ENCODE data around the gene TPP1.

DNA sequence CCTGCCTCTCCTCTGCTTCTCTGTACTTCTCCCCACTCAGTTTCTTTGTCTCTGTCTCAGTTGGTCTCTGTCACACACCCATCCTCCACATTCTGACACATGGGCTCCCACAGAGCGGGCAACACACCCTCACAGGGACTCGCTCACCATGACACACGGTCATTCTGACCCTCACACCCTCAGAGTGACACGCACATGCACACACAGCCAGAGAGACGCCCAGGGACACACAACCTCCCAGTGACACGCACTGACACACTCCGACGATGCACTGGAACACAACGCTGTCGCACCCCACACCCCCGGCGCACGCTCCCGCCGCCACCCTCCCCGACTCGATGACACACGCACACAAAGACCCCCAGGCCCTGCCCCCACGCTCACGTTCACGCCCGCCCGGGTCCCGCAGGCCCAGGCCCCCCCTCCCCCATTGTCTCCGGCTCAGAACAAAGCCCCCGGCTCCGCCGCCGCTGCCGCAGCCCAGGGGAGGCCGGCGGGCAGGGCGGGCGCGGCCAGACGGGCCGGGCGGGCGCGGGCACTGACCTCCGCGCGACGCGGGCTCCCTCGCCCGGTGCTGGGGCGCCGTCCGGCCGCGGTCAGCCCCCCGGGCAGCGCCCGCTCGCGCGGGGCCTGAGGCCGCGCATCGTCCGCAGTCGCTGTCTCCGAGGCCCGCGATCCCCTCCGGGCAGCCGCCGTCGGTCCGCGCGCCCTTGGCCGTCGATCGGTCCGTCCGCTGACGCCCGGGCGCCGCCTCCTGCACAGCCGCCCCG, 36.0 kb upstream of the TPP1 start:
- TF ChIP-seq POLR2A (IDR thresholded peaks at IDR 0.05): no peak
- TF ChIP-seq, protein P1, sequence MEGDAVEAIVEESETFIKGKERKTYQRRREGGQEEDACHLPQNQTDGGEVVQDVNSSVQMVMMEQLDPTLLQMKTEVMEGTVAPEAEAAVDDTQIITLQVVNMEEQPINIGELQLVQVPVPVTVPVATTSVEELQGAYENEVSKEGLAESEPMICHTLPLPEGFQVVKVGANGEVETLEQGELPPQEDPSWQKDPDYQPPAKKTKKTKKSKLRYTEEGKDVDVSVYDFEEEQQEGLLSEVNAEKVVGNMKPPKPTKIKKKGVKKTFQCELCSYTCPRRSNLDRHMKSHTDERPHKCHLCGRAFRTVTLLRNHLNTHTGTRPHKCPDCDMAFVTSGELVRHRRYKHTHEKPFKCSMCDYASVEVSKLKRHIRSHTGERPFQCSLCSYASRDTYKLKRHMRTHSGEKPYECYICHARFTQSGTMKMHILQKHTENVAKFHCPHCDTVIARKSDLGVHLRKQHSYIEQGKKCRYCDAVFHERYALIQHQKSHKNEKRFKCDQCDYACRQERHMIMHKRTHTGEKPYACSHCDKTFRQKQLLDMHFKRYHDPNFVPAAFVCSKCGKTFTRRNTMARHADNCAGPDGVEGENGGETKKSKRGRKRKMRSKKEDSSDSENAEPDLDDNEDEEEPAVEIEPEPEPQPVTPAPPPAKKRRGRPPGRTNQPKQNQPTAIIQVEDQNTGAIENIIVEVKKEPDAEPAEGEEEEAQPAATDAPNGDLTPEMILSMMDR (IDR thresholded peaks at IDR 0.05): peak in 1 of 6 experiments; percentile 16

Data from upper lobe of left lung (tissue), 4 donors.